Neural progenitor cell (in vitro differentiated cells): ENCODE measurements around the gene FAAP100.

Experiments
- CTCF ChIP-seq: fragments of 200-600 bp; sonication (generic); IDR thresholded peaks from 2 replicates; pipeline ENCODE4 v1.5.1; 2017; ENCODE audit warnings: antibody characterized with exemption, mild to moderate bottlenecking
- EZH2 ChIP-seq: fragments of 200-600 bp; sonication (generic); IDR thresholded peaks from 2 replicates; pipeline ENCODE4 v1.6.1; 2017; ENCODE audit warnings: antibody characterized with exemption, mild to moderate bottlenecking, moderate library complexity
- EZH2phosphoT487 ChIP-seq: fragments of 200-600 bp; sonication (generic); IDR thresholded peaks from 2 replicates; pipeline ENCODE4 v1.6.1; 2017; ENCODE audit warnings: antibody characterized with exemption

- TF ChIP-seq EZH2 = no peak
- no peak for TF ChIP-seq CTCF
- TF ChIP-seq EZH2phosphoT487 = no peak
Measured at GRCh38 chr17:81569986-81570514, 17.9 kb upstream of the FAAP100 start.
